H9 (cell line): Measurements from ENCODE around the gene COL8A1. TPM values are rescaled to one million over a fixed set of nuclear protein-coding genes. Genes with fewer than 3 reads are reported as not detected.

ENCODE experiments used
- DNase-seq: peaks from one replicate; pipeline ENCODE4 v3.0.0-alpha.2; 2017
- H2AFZ ChIP-seq: one replicate; pipeline ENCODE4 v1.6.1; 2013; ENCODE audit warnings: mild to moderate bottlenecking, low read length, control low read depth, moderate library complexity
- H2AK5ac ChIP-seq: 2 replicates; pipeline ENCODE4 v1.6.1; 2013; ENCODE audit warnings: low read length, control low read depth, mixed read lengths; ENCODE audit not compliant: insufficient read length
- H2BK120ac ChIP-seq: one replicate; pipeline ENCODE4 v1.6.1; 2013; ENCODE audit warnings: low read depth, mild to moderate bottlenecking, low read length, control low read depth, inconsistent platforms; ENCODE audit not compliant: poor library complexity, severe bottlenecking
- H2BK12ac ChIP-seq: 2 replicates; pipeline ENCODE4 v1.6.1; 2013; ENCODE audit warnings: low read length, control low read depth, mixed read lengths, low read depth; ENCODE audit not compliant: insufficient read length
- H2BK15ac ChIP-seq: 2 replicates; pipeline ENCODE4 v1.6.1; 2013; ENCODE audit warnings: low read depth, low read length, control low read depth
- H2BK20ac ChIP-seq: one replicate; pipeline ENCODE4 v1.6.1; 2013; ENCODE audit warnings: low read depth, mild to moderate bottlenecking, low read length, control low read depth, inconsistent platforms; ENCODE audit not compliant: poor library complexity, severe bottlenecking
- H2BK5ac ChIP-seq: 2 replicates; pipeline ENCODE4 v1.6.1; 2013; ENCODE audit warnings: low read length, control low read depth, mixed read lengths; ENCODE audit not compliant: insufficient read length
- H3K14ac ChIP-seq: 2 replicates; pipeline ENCODE4 v1.6.1; 2013; ENCODE audit warnings: low read length, control low read depth; ENCODE audit not compliant: insufficient read depth
- H3K18ac ChIP-seq: 2 replicates; pipeline ENCODE4 v1.6.1; 2013; ENCODE audit warnings: low read depth, mild to moderate bottlenecking, mixed read lengths, low read length, control low read depth; ENCODE audit not compliant: insufficient read length
- H3K23ac ChIP-seq: 2 replicates; pipeline ENCODE4 v1.6.1; 2013; ENCODE audit warnings: low read length, control low read depth, mixed read lengths, low read depth; ENCODE audit not compliant: insufficient read length
- H3K23me2 ChIP-seq: 2 replicates; pipeline ENCODE4 v1.6.1; 2013; ENCODE audit warnings: low read depth, mild to moderate bottlenecking, mixed read lengths, low read length, control low read depth; ENCODE audit not compliant: insufficient read length, poor library complexity, severe bottlenecking
- H3K27ac ChIP-seq: 2 replicates; pipeline ENCODE4 v1.5.1; 2013; ENCODE audit warnings: low read length, control low read depth, mixed read lengths, low read depth; ENCODE audit not compliant: insufficient read length
- H3K27me3 ChIP-seq: 2 replicates; pipeline ENCODE4 v1.6.1; 2013; ENCODE audit warnings: low read length, control low read depth, inconsistent platforms; ENCODE audit not compliant: insufficient read depth
- H3K4ac ChIP-seq: 2 replicates; pipeline ENCODE4 v1.6.1; 2013; ENCODE audit warnings: low read depth, mild to moderate bottlenecking, control low read depth, inconsistent platforms, low read length, moderate library complexity
- H3K4me1 ChIP-seq: 2 replicates; pipeline ENCODE4 v1.6.1; 2013; ENCODE audit warnings: low read length, control low read depth, inconsistent platforms; ENCODE audit not compliant: insufficient read depth
- H3K4me2 ChIP-seq: 2 replicates; pipeline ENCODE4 v1.6.1; 2013; ENCODE audit warnings: low read length, control low read depth, mixed read lengths; ENCODE audit not compliant: insufficient read length, insufficient read depth
- H3K56ac ChIP-seq: 2 replicates; pipeline ENCODE4 v1.6.1; 2013; ENCODE audit warnings: low read depth, mild to moderate bottlenecking, mixed read lengths, low read length, control low read depth; ENCODE audit not compliant: insufficient read length
- H3K79me1 ChIP-seq: 2 replicates; pipeline ENCODE4 v1.6.1; 2013; ENCODE audit warnings: low read depth, mild to moderate bottlenecking, moderate library complexity, low read length, control low read depth, inconsistent platforms; ENCODE audit not compliant: insufficient read depth, poor library complexity, severe bottlenecking
- H3K79me2 ChIP-seq: 2 replicates; pipeline ENCODE4 v1.6.1; 2013; ENCODE audit warnings: low read length, control low read depth, inconsistent platforms; ENCODE audit not compliant: insufficient read depth
- H3K9ac ChIP-seq: 2 replicates; pipeline ENCODE4 v1.6.1; 2013; ENCODE audit warnings: low read length, control low read depth, mixed read lengths; ENCODE audit not compliant: insufficient read length; ENCODE audit errors: extremely low read depth
- H3K9me3 ChIP-seq: one replicate; pipeline ENCODE4 v1.6.1; 2013; ENCODE audit warnings: low read depth, low read length, inconsistent platforms; ENCODE audit not compliant: control insufficient read depth
- H3T11ph ChIP-seq: one replicate; pipeline ENCODE4 v1.6.1; 2013; ENCODE audit warnings: mild to moderate bottlenecking, low read length, control low read depth, inconsistent platforms
- H4K20me1 ChIP-seq: one replicate; pipeline ENCODE4 v1.6.1; 2013; ENCODE audit not compliant: control insufficient read depth, insufficient read length, insufficient read depth
- H4K5ac ChIP-seq: 2 replicates; pipeline ENCODE4 v1.6.1; 2013; ENCODE audit warnings: low read depth, mild to moderate bottlenecking, mixed read lengths, low read length, control low read depth; ENCODE audit not compliant: insufficient read length
- H4K8ac ChIP-seq: replicated peaks from 2 replicates; pipeline ENCODE4 v1.6.1; 2013; ENCODE audit warnings: low read length, control low read depth, mixed read lengths, low read depth; ENCODE audit not compliant: insufficient read length
- H4K91ac ChIP-seq: 2 replicates; pipeline ENCODE4 v1.6.1; 2013; ENCODE audit warnings: low read depth, mild to moderate bottlenecking, moderate library complexity, mixed read lengths, low read length, control low read depth; ENCODE audit not compliant: insufficient read length
- H3K27ac Mint-ChIP-seq, 3 experiments: 2 replicates in 2 of 3; 3 replicates in 1 of 3; pipeline ENCODE4 v1.8.0; 2020 to 2021; ENCODE audit warnings: mixed read lengths in 3 of 3, mild to moderate bottlenecking in 1 of 3, moderate library complexity in 1 of 3
- H3K27me3 Mint-ChIP-seq: 2 replicates; pipeline ENCODE4 v1.8.0; 2021; ENCODE audit warnings: low read depth, mild to moderate bottlenecking, moderate library complexity, mixed read lengths
- H3K36me3 Mint-ChIP-seq, 3 experiments: 2 replicates in 2 of 3; 3 replicates in 1 of 3; pipeline ENCODE4 v1.8.0; 2020 to 2021; ENCODE audit warnings: low read depth in 3 of 3, mixed read lengths in 3 of 3; ENCODE audit not compliant: insufficient read depth in 1 of 3
- H3K4me1 Mint-ChIP-seq, 2 experiments: 2 replicates each; pipeline ENCODE4 v1.8.0; 2020; ENCODE audit warnings: mixed read lengths in 2 of 2
- H3K4me3 Mint-ChIP-seq, 2 experiments: 2 replicates in 1 of 2; 3 replicates in 1 of 2; pipeline ENCODE4 v1.8.0; 2020 to 2021; ENCODE audit warnings: mild to moderate bottlenecking in 2 of 2, mixed read lengths in 2 of 2, moderate library complexity in 1 of 2
- H3K9me3 Mint-ChIP-seq, 2 experiments: 2 replicates in 1 of 2; 3 replicates in 1 of 2; pipeline ENCODE4 v1.8.0; 2020; ENCODE audit warnings: mild to moderate bottlenecking in 2 of 2, mixed read lengths in 2 of 2, moderate library complexity in 1 of 2
- WGBS: extraction: QIAGEN DNeasy Blood & Tissue Kit; methylation state at CpG from one replicate; pipeline ENCODE4 v1.1.7; 2013; ENCODE audit warnings: missing lambda C conversion rate, low lambda C conversion rate, mixed read lengths; ENCODE audit not compliant: insufficient read length; ENCODE audit errors: extremely low coverage; 5-methylcytosine and 5-hydroxymethylcytosine counted together
- total RNA-seq: library from RNA; stranded (reverse); gene quantifications from 2 replicates; pipeline ENCODE4 v1.2.1, GENCODE V29; 2021
- TF ChIP-seq, protein P1 (sequence below): fragments of 200-600 bp; sonication (generic); conservative IDR thresholded peaks from 3 replicates; pipeline ENCODE4 v1.8.0; 2021; ENCODE audit warnings: antibody characterized with exemption, mild to moderate bottlenecking

Gene COL8A1
- total RNA-seq, 1 experiment from 2014 or later, result 0.17 TPM

DNA sequence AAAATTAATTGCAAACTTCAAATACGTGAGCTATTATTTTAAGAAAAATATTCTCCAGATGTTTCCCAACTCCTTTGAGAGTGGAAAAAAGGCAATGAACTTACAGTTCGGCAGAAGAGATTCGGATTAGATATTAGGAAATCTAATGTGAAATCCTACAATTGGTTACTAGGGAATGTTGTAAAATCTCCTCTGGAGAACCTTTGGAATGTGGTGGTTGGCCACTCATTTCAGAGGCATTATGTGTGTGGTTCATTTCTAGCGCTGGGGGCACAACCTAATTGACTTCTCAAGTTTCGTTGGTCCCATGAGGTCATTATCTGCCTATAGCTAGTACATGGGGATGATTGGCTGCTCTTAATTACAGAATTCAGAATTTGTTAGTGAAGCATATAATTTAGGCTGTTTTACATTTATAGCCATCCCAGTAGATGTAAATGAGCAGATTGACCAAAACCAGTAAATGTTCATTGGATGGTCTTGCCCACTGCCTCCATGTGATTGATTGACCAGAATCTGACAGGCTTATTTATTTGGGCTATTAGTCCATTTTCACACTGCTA lies 144.7 kb downstream of the COL8A1 start:
- H2BK15ac ChIP-seq, result no peak overlapping the region
- no peak overlapping the region for H2BK12ac ChIP-seq
- H3K4me3 Mint-ChIP-seq, result no peak overlapping the region
- no peak overlapping the region for H2AFZ ChIP-seq
- no peak overlapping the region for H3K27ac Mint-ChIP-seq
- no peaks in the 10 kb centered on the region for H3K27me3 ChIP-seq
- H2BK120ac ChIP-seq, result no peak overlapping the region
- no peak overlapping the region for H4K8ac ChIP-seq
- no peaks in the 10 kb centered on the region; the same call in none of the 2 replicates for H3K27me3 Mint-ChIP-seq
- H3K14ac ChIP-seq, result no peak overlapping the region
- H4K5ac ChIP-seq, result no peak overlapping the region
- H3K79me2 ChIP-seq, result no peaks in the 10 kb centered on the region
- no peak for DNase-seq
- H3K23me2 ChIP-seq, result no peaks in the 10 kb centered on the region
- H3K4me1 Mint-ChIP-seq, result peaks cover 3 to 6% of the 10 kb centered on the region in 2 experiments; a peak in 3 of 4 replicates
- H3K4me2 ChIP-seq, result no peak overlapping the region
- no peak overlapping the region for H3K56ac ChIP-seq
- H3K36me3 Mint-ChIP-seq, result no peaks in the 10 kb centered on the region
- H2BK5ac ChIP-seq, result no peak overlapping the region
- H3K9me3 ChIP-seq, result no peaks in the 10 kb centered on the region
- H3K9ac ChIP-seq, result no peak overlapping the region
- H3K18ac ChIP-seq, result no peak overlapping the region
- no peak overlapping the region for H3K4ac ChIP-seq
- TF ChIP-seq, protein P1, sequence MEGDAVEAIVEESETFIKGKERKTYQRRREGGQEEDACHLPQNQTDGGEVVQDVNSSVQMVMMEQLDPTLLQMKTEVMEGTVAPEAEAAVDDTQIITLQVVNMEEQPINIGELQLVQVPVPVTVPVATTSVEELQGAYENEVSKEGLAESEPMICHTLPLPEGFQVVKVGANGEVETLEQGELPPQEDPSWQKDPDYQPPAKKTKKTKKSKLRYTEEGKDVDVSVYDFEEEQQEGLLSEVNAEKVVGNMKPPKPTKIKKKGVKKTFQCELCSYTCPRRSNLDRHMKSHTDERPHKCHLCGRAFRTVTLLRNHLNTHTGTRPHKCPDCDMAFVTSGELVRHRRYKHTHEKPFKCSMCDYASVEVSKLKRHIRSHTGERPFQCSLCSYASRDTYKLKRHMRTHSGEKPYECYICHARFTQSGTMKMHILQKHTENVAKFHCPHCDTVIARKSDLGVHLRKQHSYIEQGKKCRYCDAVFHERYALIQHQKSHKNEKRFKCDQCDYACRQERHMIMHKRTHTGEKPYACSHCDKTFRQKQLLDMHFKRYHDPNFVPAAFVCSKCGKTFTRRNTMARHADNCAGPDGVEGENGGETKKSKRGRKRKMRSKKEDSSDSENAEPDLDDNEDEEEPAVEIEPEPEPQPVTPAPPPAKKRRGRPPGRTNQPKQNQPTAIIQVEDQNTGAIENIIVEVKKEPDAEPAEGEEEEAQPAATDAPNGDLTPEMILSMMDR, result no peak
- no peak overlapping the region for H3K27ac ChIP-seq
- H3K23ac ChIP-seq, result no peak overlapping the region
- H3T11ph ChIP-seq, result no peak overlapping the region
- H3K9me3 Mint-ChIP-seq, result no peaks in the 10 kb centered on the region
- H4K91ac ChIP-seq, result no peak overlapping the region
- H2BK20ac ChIP-seq, result no peak overlapping the region
- H3K79me1 ChIP-seq, result no peaks in the 10 kb centered on the region
- no peaks in the 10 kb centered on the region for H4K20me1 ChIP-seq
- H2AK5ac ChIP-seq, result no peak overlapping the region
- no CpG with 5 or more reads among the region's 5 CpGs for WGBS
- H3K4me1 ChIP-seq, result no peaks in the 10 kb centered on the region
